Measurements from ENCODE around the gene APPL1. TPM values are rescaled to one million over a fixed set of nuclear protein-coding genes. Genes with fewer than 3 reads are reported as not detected.
A peak's percentile ranks its signal among the peaks of the same experiment; 100 is the strongest.

Gene APPL1, protein sequence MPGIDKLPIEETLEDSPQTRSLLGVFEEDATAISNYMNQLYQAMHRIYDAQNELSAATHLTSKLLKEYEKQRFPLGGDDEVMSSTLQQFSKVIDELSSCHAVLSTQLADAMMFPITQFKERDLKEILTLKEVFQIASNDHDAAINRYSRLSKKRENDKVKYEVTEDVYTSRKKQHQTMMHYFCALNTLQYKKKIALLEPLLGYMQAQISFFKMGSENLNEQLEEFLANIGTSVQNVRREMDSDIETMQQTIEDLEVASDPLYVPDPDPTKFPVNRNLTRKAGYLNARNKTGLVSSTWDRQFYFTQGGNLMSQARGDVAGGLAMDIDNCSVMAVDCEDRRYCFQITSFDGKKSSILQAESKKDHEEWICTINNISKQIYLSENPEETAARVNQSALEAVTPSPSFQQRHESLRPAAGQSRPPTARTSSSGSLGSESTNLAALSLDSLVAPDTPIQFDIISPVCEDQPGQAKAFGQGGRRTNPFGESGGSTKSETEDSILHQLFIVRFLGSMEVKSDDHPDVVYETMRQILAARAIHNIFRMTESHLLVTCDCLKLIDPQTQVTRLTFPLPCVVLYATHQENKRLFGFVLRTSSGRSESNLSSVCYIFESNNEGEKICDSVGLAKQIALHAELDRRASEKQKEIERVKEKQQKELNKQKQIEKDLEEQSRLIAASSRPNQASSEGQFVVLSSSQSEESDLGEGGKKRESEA
- 15.4 TPM for polyA plus RNA-seq (2012; ENCODE audit: insufficient read length, low read depth)

DNA sequence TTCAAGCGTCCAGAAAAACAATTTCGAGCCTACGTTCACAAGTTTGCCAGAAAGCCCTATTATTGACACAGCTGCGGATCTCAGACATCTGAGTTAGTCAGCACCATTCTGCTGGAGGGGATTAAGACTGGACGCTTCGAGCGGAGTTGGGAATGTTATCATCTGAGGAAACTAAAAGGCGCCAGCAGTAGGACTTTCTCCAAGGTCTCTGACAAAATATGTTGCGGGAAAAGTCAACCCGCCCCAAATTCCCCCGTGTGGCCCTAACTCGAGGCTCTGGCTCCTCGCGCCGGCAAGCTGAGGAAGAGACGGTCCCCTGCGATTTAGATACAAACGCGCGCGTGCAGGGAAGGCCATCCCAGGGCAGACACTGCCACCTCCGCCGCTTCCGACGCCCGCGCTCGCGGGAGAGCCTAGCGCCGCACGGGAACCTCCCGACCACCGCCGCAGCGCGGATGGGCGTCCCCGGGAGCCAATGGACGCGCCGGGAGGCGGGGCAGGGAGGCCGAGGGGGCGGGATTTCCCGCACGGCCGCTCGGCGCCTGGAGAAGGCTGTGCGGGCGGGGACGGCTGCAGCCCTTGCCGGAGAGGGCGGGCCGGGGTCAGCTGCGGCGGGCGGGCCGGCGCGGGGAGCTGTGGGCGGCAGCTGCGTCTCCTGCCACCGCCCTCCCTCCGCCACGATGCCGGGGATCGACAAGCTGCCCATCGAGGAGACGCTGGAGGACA, at the start of gene APPL1:
Gene APPL1 (plus strand): TSS at position 526 of the 726 bp plus-strand sequence. CDS start 155 bp downstream, at position 681.
- no peak for TF ChIP-seq FOXP2 (optimal IDR thresholded peaks at IDR 0.05; ENCODE audit: borderline replicate concordance, extremely low read depth, extremely low read length, insufficient read depth)
- peak; percentile 76 for TF ChIP-seq POLR2AphosphoS5 (IDR thresholded peaks at IDR 0.05; ENCODE audit: low read depth, low read length)
- 0 out of 2 replicates have a peak, but pooled peaks have one; percentile 23 for TF ChIP-seq TAF1 (IDR thresholded peaks at IDR 0.05; ENCODE audit: borderline replicate concordance, insufficient read depth, low read length)
- TF ChIP-seq, protein P1, sequence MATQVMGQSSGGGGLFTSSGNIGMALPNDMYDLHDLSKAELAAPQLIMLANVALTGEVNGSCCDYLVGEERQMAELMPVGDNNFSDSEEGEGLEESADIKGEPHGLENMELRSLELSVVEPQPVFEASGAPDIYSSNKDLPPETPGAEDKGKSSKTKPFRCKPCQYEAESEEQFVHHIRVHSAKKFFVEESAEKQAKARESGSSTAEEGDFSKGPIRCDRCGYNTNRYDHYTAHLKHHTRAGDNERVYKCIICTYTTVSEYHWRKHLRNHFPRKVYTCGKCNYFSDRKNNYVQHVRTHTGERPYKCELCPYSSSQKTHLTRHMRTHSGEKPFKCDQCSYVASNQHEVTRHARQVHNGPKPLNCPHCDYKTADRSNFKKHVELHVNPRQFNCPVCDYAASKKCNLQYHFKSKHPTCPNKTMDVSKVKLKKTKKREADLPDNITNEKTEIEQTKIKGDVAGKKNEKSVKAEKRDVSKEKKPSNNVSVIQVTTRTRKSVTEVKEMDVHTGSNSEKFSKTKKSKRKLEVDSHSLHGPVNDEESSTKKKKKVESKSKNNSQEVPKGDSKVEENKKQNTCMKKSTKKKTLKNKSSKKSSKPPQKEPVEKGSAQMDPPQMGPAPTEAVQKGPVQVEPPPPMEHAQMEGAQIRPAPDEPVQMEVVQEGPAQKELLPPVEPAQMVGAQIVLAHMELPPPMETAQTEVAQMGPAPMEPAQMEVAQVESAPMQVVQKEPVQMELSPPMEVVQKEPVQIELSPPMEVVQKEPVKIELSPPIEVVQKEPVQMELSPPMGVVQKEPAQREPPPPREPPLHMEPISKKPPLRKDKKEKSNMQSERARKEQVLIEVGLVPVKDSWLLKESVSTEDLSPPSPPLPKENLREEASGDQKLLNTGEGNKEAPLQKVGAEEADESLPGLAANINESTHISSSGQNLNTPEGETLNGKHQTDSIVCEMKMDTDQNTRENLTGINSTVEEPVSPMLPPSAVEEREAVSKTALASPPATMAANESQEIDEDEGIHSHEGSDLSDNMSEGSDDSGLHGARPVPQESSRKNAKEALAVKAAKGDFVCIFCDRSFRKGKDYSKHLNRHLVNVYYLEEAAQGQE (IDR thresholded peaks at IDR 0.05; ENCODE audit: insufficient read depth in 1 of 2, low read depth in 2 of 2, low read length in 2 of 2) = no peak
- no peak for TF ChIP-seq SIN3A (IDR thresholded peaks at IDR 0.05; ENCODE audit: borderline replicate concordance, insufficient read depth, low read length)

DNA sequence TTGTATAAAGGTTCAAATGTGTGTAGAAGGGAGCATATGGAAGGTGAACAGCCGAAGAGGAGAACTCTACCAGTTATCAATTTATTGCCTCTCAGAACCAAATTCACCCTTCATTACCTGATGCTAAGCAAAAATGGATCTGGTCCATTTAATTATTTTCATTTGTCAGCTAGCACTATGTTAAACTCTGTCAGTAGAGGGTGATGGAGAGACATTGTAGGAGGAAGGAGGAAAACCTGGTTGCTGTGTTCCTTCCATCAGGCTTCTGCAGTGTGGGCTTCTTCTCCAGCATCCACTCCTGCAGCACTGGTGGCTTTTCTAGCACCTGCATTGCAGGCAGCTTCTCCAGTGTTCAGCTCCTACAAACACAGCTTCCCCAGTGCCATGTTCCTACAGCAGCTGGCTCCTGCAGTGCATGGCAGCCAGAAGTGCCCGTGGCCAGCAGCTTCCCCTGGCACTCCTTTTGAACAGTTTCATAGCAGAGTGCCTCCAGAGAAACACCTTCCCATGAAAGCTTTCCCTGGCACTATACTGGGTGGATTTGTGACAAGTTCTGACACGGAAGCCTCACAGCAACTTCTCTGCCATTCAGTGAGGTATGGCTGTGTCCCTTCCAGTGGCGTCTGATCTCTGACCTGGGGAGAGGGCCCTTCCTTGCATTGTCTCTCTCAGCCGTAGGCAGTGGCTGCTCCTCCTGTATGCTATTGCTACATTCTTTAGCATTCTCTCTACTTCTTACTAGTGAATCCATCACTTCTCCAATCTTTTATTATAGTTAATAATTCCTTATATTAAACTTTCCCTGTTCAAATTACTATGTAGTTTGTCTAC, 47.7 kb upstream of the APPL1 start:
- no peak for TF ChIP-seq SIN3A (IDR thresholded peaks at IDR 0.05; ENCODE audit: borderline replicate concordance, insufficient read depth, low read length)
- TF ChIP-seq POLR2AphosphoS5 (IDR thresholded peaks at IDR 0.05; ENCODE audit: low read depth, low read length) = no peak
- TF ChIP-seq TAF1 (IDR thresholded peaks at IDR 0.05; ENCODE audit: borderline replicate concordance, insufficient read depth, low read length) = no peak
- TF ChIP-seq, protein P1 (IDR thresholded peaks at IDR 0.05; ENCODE audit: insufficient read depth in 1 of 2, low read depth in 2 of 2, low read length in 2 of 2) = no peak
- no peak for TF ChIP-seq FOXP2 (optimal IDR thresholded peaks at IDR 0.05; ENCODE audit: borderline replicate concordance, extremely low read depth, extremely low read length, insufficient read depth)

DNA sequence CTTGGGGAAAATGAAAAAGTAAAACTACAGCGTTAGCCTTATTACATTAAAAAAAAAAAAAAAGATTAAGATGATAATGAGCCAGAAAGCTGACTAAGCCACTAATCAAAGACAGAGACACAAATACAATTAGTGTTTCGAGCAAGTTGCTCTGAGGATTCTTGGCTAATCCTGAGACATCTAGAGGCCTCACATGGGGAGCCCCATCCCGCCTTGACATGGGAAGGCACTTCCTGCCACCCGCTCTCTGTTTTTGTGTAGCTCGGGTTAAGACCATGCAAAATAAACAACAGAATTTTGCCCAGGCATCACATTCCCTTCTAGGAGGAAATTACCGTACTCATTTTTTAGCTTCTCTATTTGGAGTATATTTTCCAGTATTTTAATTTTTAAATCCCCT, 43.0 kb upstream of the APPL1 start:
- TF ChIP-seq, protein P1 (IDR thresholded peaks at IDR 0.05; ENCODE audit: insufficient read depth in 1 of 2, low read depth in 2 of 2, low read length in 2 of 2) = no peak
- TF ChIP-seq POLR2AphosphoS5 (IDR thresholded peaks at IDR 0.05; ENCODE audit: low read depth, low read length) = no peak
- TF ChIP-seq SIN3A (IDR thresholded peaks at IDR 0.05; ENCODE audit: borderline replicate concordance, insufficient read depth, low read length) = no peak
- no peak for TF ChIP-seq FOXP2 (optimal IDR thresholded peaks at IDR 0.05; ENCODE audit: borderline replicate concordance, extremely low read depth, extremely low read length, insufficient read depth)
- TF ChIP-seq TAF1 (IDR thresholded peaks at IDR 0.05; ENCODE audit: borderline replicate concordance, insufficient read depth, low read length) = no peak

DNA sequence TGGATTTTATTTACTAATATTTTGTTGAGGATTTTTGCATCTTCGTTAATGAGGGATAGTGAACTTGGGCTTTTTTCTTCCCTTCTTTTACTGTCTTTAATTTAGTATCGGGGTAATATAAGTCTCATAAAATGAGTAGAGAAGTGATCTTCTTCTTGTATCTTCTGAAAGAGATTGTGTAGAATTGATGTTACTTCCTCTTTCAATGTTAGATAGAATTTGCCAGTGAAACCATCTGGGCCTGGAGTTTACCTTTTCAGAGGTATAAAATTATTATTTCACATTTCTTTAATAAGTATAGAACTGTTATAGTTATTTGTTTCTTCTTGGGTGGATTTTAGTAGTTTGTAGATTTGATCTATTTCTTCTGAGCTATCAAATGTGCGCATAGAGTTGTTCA, 35.5 kb upstream of the APPL1 start:
- TF ChIP-seq, protein P1 (IDR thresholded peaks at IDR 0.05; ENCODE audit: insufficient read depth in 1 of 2, low read depth in 2 of 2, low read length in 2 of 2) = no peak
- no peak for TF ChIP-seq FOXP2 (optimal IDR thresholded peaks at IDR 0.05; ENCODE audit: borderline replicate concordance, extremely low read depth, extremely low read length, insufficient read depth)
- no peak for TF ChIP-seq SIN3A (IDR thresholded peaks at IDR 0.05; ENCODE audit: borderline replicate concordance, insufficient read depth, low read length)
- TF ChIP-seq TAF1 (IDR thresholded peaks at IDR 0.05; ENCODE audit: borderline replicate concordance, insufficient read depth, low read length) = no peak
- no peak for TF ChIP-seq POLR2AphosphoS5 (IDR thresholded peaks at IDR 0.05; ENCODE audit: low read depth, low read length)
